K562 (cell line): ENCODE data around the gene NACC1. TPM values are rescaled to one million over a fixed set of nuclear protein-coding genes. Genes with fewer than 3 reads are reported as not detected.
A peak's percentile ranks its signal among the peaks of the same experiment; 100 is the strongest.

ENCODE experiments used
- CREB5 ChIP-seq: fragments of 250-450 bp; sonication (Bioruptor Pico); IDR thresholded peaks from 2 replicates; pipeline ENCODE4 v1.5.0; 2020; ENCODE audit warnings: mild to moderate bottlenecking
- TCF3 ChIP-seq: sonication (generic); formaldehyde crosslinking; IDR thresholded peaks from 2 replicates; pipeline ENCODE4 v1.4.0; 2020; ENCODE audit warnings: mild to moderate bottlenecking, missing genetic modification reagents
- ZNF311 ChIP-seq: fragments of 250-450 bp; sonication (Bioruptor Pico); IDR thresholded peaks from 2 replicates; pipeline ENCODE4 v1.4.0; 2020; ENCODE audit warnings: mild to moderate bottlenecking, moderate library complexity
- ZNF354B ChIP-seq: fragments of 250-450 bp; sonication (Bioruptor Pico); IDR thresholded peaks from 2 replicates; pipeline ENCODE4 v1.4.0; 2020
- ZNF695 ChIP-seq: fragments of 450-650 bp; formaldehyde crosslinking; IDR thresholded peaks from 2 replicates; pipeline ENCODE4 v1.4.0; 2020; ENCODE audit warnings: mild to moderate bottlenecking, moderate library complexity
- ZNF785 ChIP-seq: fragments of 250-450 bp; sonication (Bioruptor Pico); IDR thresholded peaks from 2 replicates; pipeline ENCODE4 v1.4.0; 2020; ENCODE audit warnings: mild to moderate bottlenecking
- polyA plus RNA-seq, 8 experiments: library from polyadenylated mRNA; depleted of rRNA in 4 of 8; stranded (reverse) in 5 of 8; unstranded in 3 of 8; fragments of >200 nt; fragmentation: Nextera tagmentation in 2 of 8; fragmentation: Illumina TruSeq in 1 of 8; extraction: Ambion mirVana in 2 of 8; extraction: Trizol in 1 of 8; gene quantifications; 2 replicates each; pipeline versions ENCODE4 v1.2.1 to v1.2.3, GENCODE V29; 2011 to 2014; ENCODE audit warnings: inconsistent platforms in 1 of 8, missing spikeins in 1 of 8
- total RNA-seq, 7 experiments: library from RNA; depleted of rRNA in 6 of 7; stranded (reverse); fragments of >200 nt in 6 of 7; fragmentation: Illumina TruSeq in 2 of 7; extraction: Trizol in 2 of 7; gene quantifications; 2 replicates each; pipeline versions ENCODE4 v1.2.1 to v1.2.3, GENCODE V29; 2011 to 2021; ENCODE audit warnings: low replicate concordance in 1 of 7
- TF ChIP-seq, protein P1 (sequence below): fragments of 200-600 bp; sonication (generic); IDR thresholded peaks from one replicate; pipeline ENCODE4 v1.6.1; 2012; ENCODE audit warnings: mild to moderate bottlenecking, low read depth, low read length, inconsistent platforms
- TF ChIP-seq, protein P2 (sequence below): IDR thresholded peaks from 2 replicates; pipeline ENCODE4 v1.6.1; 2011; ENCODE audit warnings: borderline replicate concordance, low read depth, mild to moderate bottlenecking, moderate library complexity, low read length; ENCODE audit not compliant: insufficient read depth, poor library complexity, severe bottlenecking
- TF ChIP-seq, protein P3 (sequence below): fragments of 450-650 bp; IDR thresholded peaks from 2 replicates; pipeline ENCODE4 v1.6.1; 2014; ENCODE audit warnings: low read depth, mild to moderate bottlenecking, moderate library complexity, borderline replicate concordance
- TF ChIP-seq, protein P4 (sequence below): fragments of 250-450 bp; sonication (Bioruptor Pico); IDR thresholded peaks from 2 replicates; pipeline ENCODE4 v1.5.0; 2021

Gene NACC1
- total and polyA plus RNA-seq, 9 of the 15 experiments (the other 6 are each of a cell fraction or from before 2014, with no cell fraction given): 0.04 to 96.6 (median 25.8) TPM

GRCh38 chr19:13154911-13155471, 36.9 kb downstream of the NACC1 start (continued):
- TF ChIP-seq, protein P1, sequence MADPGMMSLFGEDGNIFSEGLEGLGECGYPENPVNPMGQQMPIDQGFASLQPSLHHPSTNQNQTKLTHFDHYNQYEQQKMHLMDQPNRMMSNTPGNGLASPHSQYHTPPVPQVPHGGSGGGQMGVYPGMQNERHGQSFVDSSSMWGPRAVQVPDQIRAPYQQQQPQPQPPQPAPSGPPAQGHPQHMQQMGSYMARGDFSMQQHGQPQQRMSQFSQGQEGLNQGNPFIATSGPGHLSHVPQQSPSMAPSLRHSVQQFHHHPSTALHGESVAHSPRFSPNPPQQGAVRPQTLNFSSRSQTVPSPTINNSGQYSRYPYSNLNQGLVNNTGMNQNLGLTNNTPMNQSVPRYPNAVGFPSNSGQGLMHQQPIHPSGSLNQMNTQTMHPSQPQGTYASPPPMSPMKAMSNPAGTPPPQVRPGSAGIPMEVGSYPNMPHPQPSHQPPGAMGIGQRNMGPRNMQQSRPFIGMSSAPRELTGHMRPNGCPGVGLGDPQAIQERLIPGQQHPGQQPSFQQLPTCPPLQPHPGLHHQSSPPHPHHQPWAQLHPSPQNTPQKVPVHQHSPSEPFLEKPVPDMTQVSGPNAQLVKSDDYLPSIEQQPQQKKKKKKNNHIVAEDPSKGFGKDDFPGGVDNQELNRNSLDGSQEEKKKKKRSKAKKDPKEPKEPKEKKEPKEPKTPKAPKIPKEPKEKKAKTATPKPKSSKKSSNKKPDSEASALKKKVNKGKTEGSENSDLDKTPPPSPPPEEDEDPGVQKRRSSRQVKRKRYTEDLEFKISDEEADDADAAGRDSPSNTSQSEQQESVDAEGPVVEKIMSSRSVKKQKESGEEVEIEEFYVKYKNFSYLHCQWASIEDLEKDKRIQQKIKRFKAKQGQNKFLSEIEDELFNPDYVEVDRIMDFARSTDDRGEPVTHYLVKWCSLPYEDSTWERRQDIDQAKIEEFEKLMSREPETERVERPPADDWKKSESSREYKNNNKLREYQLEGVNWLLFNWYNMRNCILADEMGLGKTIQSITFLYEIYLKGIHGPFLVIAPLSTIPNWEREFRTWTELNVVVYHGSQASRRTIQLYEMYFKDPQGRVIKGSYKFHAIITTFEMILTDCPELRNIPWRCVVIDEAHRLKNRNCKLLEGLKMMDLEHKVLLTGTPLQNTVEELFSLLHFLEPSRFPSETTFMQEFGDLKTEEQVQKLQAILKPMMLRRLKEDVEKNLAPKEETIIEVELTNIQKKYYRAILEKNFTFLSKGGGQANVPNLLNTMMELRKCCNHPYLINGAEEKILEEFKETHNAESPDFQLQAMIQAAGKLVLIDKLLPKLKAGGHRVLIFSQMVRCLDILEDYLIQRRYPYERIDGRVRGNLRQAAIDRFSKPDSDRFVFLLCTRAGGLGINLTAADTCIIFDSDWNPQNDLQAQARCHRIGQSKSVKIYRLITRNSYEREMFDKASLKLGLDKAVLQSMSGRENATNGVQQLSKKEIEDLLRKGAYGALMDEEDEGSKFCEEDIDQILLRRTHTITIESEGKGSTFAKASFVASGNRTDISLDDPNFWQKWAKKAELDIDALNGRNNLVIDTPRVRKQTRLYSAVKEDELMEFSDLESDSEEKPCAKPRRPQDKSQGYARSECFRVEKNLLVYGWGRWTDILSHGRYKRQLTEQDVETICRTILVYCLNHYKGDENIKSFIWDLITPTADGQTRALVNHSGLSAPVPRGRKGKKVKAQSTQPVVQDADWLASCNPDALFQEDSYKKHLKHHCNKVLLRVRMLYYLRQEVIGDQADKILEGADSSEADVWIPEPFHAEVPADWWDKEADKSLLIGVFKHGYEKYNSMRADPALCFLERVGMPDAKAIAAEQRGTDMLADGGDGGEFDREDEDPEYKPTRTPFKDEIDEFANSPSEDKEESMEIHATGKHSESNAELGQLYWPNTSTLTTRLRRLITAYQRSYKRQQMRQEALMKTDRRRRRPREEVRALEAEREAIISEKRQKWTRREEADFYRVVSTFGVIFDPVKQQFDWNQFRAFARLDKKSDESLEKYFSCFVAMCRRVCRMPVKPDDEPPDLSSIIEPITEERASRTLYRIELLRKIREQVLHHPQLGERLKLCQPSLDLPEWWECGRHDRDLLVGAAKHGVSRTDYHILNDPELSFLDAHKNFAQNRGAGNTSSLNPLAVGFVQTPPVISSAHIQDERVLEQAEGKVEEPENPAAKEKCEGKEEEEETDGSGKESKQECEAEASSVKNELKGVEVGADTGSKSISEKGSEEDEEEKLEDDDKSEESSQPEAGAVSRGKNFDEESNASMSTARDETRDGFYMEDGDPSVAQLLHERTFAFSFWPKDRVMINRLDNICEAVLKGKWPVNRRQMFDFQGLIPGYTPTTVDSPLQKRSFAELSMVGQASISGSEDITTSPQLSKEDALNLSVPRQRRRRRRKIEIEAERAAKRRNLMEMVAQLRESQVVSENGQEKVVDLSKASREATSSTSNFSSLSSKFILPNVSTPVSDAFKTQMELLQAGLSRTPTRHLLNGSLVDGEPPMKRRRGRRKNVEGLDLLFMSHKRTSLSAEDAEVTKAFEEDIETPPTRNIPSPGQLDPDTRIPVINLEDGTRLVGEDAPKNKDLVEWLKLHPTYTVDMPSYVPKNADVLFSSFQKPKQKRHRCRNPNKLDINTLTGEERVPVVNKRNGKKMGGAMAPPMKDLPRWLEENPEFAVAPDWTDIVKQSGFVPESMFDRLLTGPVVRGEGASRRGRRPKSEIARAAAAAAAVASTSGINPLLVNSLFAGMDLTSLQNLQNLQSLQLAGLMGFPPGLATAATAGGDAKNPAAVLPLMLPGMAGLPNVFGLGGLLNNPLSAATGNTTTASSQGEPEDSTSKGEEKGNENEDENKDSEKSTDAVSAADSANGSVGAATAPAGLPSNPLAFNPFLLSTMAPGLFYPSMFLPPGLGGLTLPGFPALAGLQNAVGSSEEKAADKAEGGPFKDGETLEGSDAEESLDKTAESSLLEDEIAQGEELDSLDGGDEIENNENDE: no peak
- TF ChIP-seq, protein P2, sequence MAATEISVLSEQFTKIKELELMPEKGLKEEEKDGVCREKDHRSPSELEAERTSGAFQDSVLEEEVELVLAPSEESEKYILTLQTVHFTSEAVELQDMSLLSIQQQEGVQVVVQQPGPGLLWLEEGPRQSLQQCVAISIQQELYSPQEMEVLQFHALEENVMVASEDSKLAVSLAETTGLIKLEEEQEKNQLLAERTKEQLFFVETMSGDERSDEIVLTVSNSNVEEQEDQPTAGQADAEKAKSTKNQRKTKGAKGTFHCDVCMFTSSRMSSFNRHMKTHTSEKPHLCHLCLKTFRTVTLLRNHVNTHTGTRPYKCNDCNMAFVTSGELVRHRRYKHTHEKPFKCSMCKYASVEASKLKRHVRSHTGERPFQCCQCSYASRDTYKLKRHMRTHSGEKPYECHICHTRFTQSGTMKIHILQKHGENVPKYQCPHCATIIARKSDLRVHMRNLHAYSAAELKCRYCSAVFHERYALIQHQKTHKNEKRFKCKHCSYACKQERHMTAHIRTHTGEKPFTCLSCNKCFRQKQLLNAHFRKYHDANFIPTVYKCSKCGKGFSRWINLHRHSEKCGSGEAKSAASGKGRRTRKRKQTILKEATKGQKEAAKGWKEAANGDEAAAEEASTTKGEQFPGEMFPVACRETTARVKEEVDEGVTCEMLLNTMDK: peak; percentile 8
- TF ChIP-seq ZNF695 (0 out of 2 replicates have a peak, but pooled peaks have one; percentile 26), ZNF311 (no peak), CREB5 (no peak), ZNF354B (CRISPR knock-in tag) (no peak), TCF3 (CRISPR knock-in tag) (peak; percentile 14; the same call in 1 of the 2 replicates), ZNF785 (CRISPR knock-in tag) (no peak)
- TF ChIP-seq, protein P3, sequence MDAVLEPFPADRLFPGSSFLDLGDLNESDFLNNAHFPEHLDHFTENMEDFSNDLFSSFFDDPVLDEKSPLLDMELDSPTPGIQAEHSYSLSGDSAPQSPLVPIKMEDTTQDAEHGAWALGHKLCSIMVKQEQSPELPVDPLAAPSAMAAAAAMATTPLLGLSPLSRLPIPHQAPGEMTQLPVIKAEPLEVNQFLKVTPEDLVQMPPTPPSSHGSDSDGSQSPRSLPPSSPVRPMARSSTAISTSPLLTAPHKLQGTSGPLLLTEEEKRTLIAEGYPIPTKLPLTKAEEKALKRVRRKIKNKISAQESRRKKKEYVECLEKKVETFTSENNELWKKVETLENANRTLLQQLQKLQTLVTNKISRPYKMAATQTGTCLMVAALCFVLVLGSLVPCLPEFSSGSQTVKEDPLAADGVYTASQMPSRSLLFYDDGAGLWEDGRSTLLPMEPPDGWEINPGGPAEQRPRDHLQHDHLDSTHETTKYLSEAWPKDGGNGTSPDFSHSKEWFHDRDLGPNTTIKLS: no peak
- TF ChIP-seq, protein P4, sequence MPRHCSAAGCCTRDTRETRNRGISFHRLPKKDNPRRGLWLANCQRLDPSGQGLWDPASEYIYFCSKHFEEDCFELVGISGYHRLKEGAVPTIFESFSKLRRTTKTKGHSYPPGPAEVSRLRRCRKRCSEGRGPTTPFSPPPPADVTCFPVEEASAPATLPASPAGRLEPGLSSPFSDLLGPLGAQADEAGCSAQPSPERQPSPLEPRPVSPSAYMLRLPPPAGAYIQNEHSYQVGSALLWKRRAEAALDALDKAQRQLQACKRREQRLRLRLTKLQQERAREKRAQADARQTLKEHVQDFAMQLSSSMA: no peak
